K562 (cell line): ENCODE results near the gene RAD50. TPM values are rescaled to one million over a fixed set of nuclear protein-coding genes. Genes with fewer than 3 reads are reported as not detected.

ENCODE experiments used
- CBFA2T3 ChIP-seq: fragments of 450-650 bp; IDR thresholded peaks from 2 replicates; pipeline ENCODE4 v1.6.1; 2017
- CREB1 ChIP-seq, 2 experiments: sonication (generic) in 1 of 2; formaldehyde crosslinking in 1 of 2; IDR thresholded peaks; 2 replicates each; pipeline versions ENCODE4 v1.6.1 to v1.8.0; 2012 to 2022; ENCODE audit warnings: inconsistent platforms in 1 of 2, mild to moderate bottlenecking in 1 of 2, missing genetic modification reagents in 1 of 2, moderate library complexity in 1 of 2
- DMBX1 ChIP-seq: fragments of 250-450 bp; sonication (Bioruptor Pico); IDR thresholded peaks from 2 replicates; pipeline ENCODE4 v1.8.0; 2022; ENCODE audit warnings: inconsistent platforms, mild to moderate bottlenecking, moderate library complexity, borderline replicate concordance
- EWSR1 ChIP-seq: fragments of 450-650 bp; IDR thresholded peaks from 2 replicates; pipeline ENCODE4 v1.6.1; 2018; ENCODE audit warnings: borderline replicate concordance, mild to moderate bottlenecking, low read depth, moderate library complexity; ENCODE audit not compliant: partially characterized antibody
- FOXM1 ChIP-seq, 2 experiments: fragments of 450-650 bp in 1 of 2; sonication (generic) in 1 of 2; formaldehyde crosslinking in 1 of 2; IDR thresholded peaks; 2 replicates each; pipeline versions ENCODE4 v1.6.1 to v1.9.0; 2017 to 2022; ENCODE audit warnings: low read depth in 2 of 2, mild to moderate bottlenecking in 2 of 2, missing genetic modification reagents in 1 of 2, moderate library complexity in 1 of 2
- HDAC1 ChIP-seq, 2 experiments: fragments of 450-650 bp; IDR thresholded peaks; 2 replicates each; pipeline ENCODE4 v1.6.1; 2016 to 2017; ENCODE audit warnings: inconsistent platforms in 1 of 2, mild to moderate bottlenecking in 1 of 2, moderate library complexity in 1 of 2
- HMG20A ChIP-seq: fragments of 450-650 bp; formaldehyde crosslinking; conservative IDR thresholded peaks from 2 replicates; pipeline ENCODE4 v1.4.0; 2020; ENCODE audit warnings: mild to moderate bottlenecking, mixed read lengths
- HNRNPH1 ChIP-seq: fragments of 200-400 bp; formaldehyde crosslinking; optimal IDR thresholded peaks from 2 replicates; pipeline ENCODE3; 2017; ENCODE audit warnings: low read depth, mild to moderate bottlenecking, low read length, moderate library complexity
- ID3 ChIP-seq, 2 experiments: fragments of 250-450 bp in 1 of 2; fragments of 450-650 bp in 1 of 2; sonication (Bioruptor Pico) in 1 of 2; IDR thresholded peaks; 2 replicates each; pipeline versions ENCODE4 v1.6.1 to v1.8.0; 2016 to 2021; ENCODE audit warnings: mild to moderate bottlenecking in 2 of 2, moderate library complexity in 2 of 2, missing compliant biosample characterization in 1 of 2, missing genetic modification characterization in 1 of 2
- L3MBTL2 ChIP-seq: fragments of 450-650 bp; IDR thresholded peaks from 2 replicates; pipeline ENCODE4 v1.6.1; 2016; ENCODE audit warnings: mild to moderate bottlenecking, moderate library complexity
- MBD2 ChIP-seq: sonication (generic); IDR thresholded peaks from 2 replicates; pipeline ENCODE4 v1.6.1; 2016; ENCODE audit warnings: low read depth, borderline replicate concordance
- NCOA4 ChIP-seq: fragments of 450-650 bp; IDR thresholded peaks from 2 replicates; pipeline ENCODE4 v1.6.1; 2018; ENCODE audit warnings: mild to moderate bottlenecking; ENCODE audit not compliant: partially characterized antibody
- NELFE ChIP-seq: IDR thresholded peaks from 2 replicates; pipeline ENCODE4 v1.6.1; 2011; ENCODE audit warnings: mild to moderate bottlenecking; ENCODE audit not compliant: insufficient read depth, insufficient read length
- RUNX1 ChIP-seq: sonication (generic); IDR thresholded peaks from 2 replicates; pipeline ENCODE4 v1.6.1; 2016; ENCODE audit warnings: antibody characterized with exemption, low read depth
- SNAPC5 ChIP-seq: fragments of 250-450 bp; sonication (Bioruptor Pico); IDR thresholded peaks from 2 replicates; pipeline ENCODE4 v1.8.0; 2021; ENCODE audit warnings: moderate library complexity, mild to moderate bottlenecking, inconsistent platforms
- SOX6 ChIP-seq: fragments of 450-650 bp; IDR thresholded peaks from 2 replicates; pipeline ENCODE4 v1.6.1; 2014; ENCODE audit warnings: mild to moderate bottlenecking
- SPI1 ChIP-seq: IDR thresholded peaks from 2 replicates; pipeline ENCODE4 v1.6.1; 2011; ENCODE audit warnings: low read depth, low read length, control low read depth, borderline replicate concordance
- STAT5B ChIP-seq: fragments of 250-450 bp; sonication (Bioruptor Pico); IDR thresholded peaks from 2 replicates; pipeline ENCODE4 v1.8.0; 2021; ENCODE audit warnings: mild to moderate bottlenecking, inconsistent platforms
- TAF7 ChIP-seq: fragments of 450-650 bp; IDR thresholded peaks from 2 replicates; pipeline ENCODE4 v1.6.1; 2016; ENCODE audit warnings: missing genetic modification characterization, missing compliant biosample characterization
- TCF3 ChIP-seq: sonication (generic); formaldehyde crosslinking; IDR thresholded peaks from 2 replicates; pipeline ENCODE4 v1.4.0; 2020; ENCODE audit warnings: mild to moderate bottlenecking, missing genetic modification reagents
- TCF7L2 ChIP-seq: fragments of 150-350 bp; IDR thresholded peaks from 2 replicates; pipeline ENCODE4 v1.6.1; 2016; ENCODE audit warnings: low read depth, mild to moderate bottlenecking, low read length, moderate library complexity
- TEAD1 ChIP-seq, 2 experiments: fragments of 450-650 bp in 1 of 2; sonication (generic) in 1 of 2; formaldehyde crosslinking; IDR thresholded peaks; 2 replicates each; pipeline versions ENCODE4 v1.4.0 to v1.8.0; 2020 to 2022; ENCODE audit warnings: mild to moderate bottlenecking in 2 of 2, missing genetic modification reagents in 1 of 2
- ZBED1 ChIP-seq: IDR thresholded peaks from 2 replicates; pipeline ENCODE4 v1.6.1; 2014
- ZEB2 ChIP-seq: fragments of 450-650 bp; IDR thresholded peaks from 2 replicates; pipeline ENCODE4 v1.6.1; 2016
- ZNF445 ChIP-seq: fragments of 250-450 bp; sonication (Bioruptor Pico); IDR thresholded peaks from 2 replicates; pipeline ENCODE4 v1.4.0; 2020; ENCODE audit warnings: low read depth, mild to moderate bottlenecking, moderate library complexity
- ZNF766 ChIP-seq: fragments of 200-800 bp; sonication (Bioruptor generic); conservative IDR thresholded peaks from 2 replicates; pipeline ENCODE4 v1.6.1; 2016; ENCODE audit warnings: missing genetic modification characterization, missing compliant biosample characterization
- ZNF780A ChIP-seq: fragments of 250-450 bp; sonication (Bioruptor Pico); IDR thresholded peaks from 2 replicates; pipeline ENCODE4 v1.5.0; 2021; ENCODE audit warnings: mild to moderate bottlenecking
- polyA plus RNA-seq, 8 experiments: library from polyadenylated mRNA; depleted of rRNA in 4 of 8; stranded (reverse) in 5 of 8; unstranded in 3 of 8; fragments of >200 nt; fragmentation: Nextera tagmentation in 2 of 8; fragmentation: Illumina TruSeq in 1 of 8; extraction: Ambion mirVana in 2 of 8; extraction: Trizol in 1 of 8; gene quantifications; 2 replicates each; pipeline versions ENCODE4 v1.2.1 to v1.2.3, GENCODE V29; 2011 to 2014; ENCODE audit warnings: inconsistent platforms in 1 of 8, missing spikeins in 1 of 8
- total RNA-seq, 7 experiments: library from RNA; depleted of rRNA in 6 of 7; stranded (reverse); fragments of >200 nt in 6 of 7; fragmentation: Illumina TruSeq in 2 of 7; extraction: Trizol in 2 of 7; gene quantifications; 2 replicates each; pipeline versions ENCODE4 v1.2.1 to v1.2.3, GENCODE V29; 2011 to 2021; ENCODE audit warnings: low replicate concordance in 1 of 7

RAD50 gene
- total and polyA plus RNA-seq, 9 of the 15 experiments (the other 6 are each of a cell fraction or from before 2014, with no cell fraction given), result 15.3 to 74.2 (median 44.1) TPM

- TF ChIP-seq ZNF766 (CRISPR knock-in tag) (peak; percentile 62; the same call in 1 of the 2 replicates), HDAC1 (IDR thresholded peaks at IDR 0.05) (peak; percentile 62 to 69; a peak in 2 of 4 replicates), ZEB2 (peak; percentile 59), CBFA2T3 (peak; percentile 99), SPI1 (peak; percentile 28; the same call in 1 of the 2 replicates), RUNX1 (peak; percentile 72), ID3 (CRISPR knock-in tag; IDR thresholded peaks at IDR 0.05) (no peak), ID3 (tag; IDR thresholded peaks at IDR 0.05) (peak; percentile 72; the same call in 1 of the 2 replicates), NELFE (no peak), TCF3 (CRISPR knock-in tag) (peak; percentile 99), CREB1 (IDR thresholded peaks at IDR 0.05) (peak; percentile 81), CREB1 (CRISPR knock-in tag; IDR thresholded peaks at IDR 0.05) (no peak; the same call in 1 of the 2 replicates), STAT5B (CRISPR knock-in tag) (no peak), NCOA4 (peak; percentile 33), DMBX1 (CRISPR knock-in tag) (peak; percentile 92), MBD2 (peak; percentile 69), TCF7L2 (no peak), ZNF780A (CRISPR knock-in tag) (no peak), ZNF445 (no peak), SNAPC5 (no peak), FOXM1 (IDR thresholded peaks at IDR 0.05; ENCODE audit: low read depth) (peak; percentile 97), FOXM1 (CRISPR knock-in tag; IDR thresholded peaks at IDR 0.05; ENCODE audit: low read depth) (no peak), TEAD1 (CRISPR knock-in tag; IDR thresholded peaks at IDR 0.05) (peak in 1 of 2 experiments; percentile 52; a peak in 1 of 4 replicates), L3MBTL2 (no peak), TAF7 (tag) (no peak), EWSR1 (no peak), HNRNPH1 (no peak), SOX6 (peak; percentile 98), ZBED1 (peak; percentile 87), HMG20A (CRISPR knock-in tag) (no peak)
These were observed 95.2 kb downstream of the RAD50 start (continued) for GRCh38 chr5:132651838-132652469.
